ENCODE results near the gene SAP25. TPM values are rescaled to one million over a fixed set of nuclear protein-coding genes. Genes with fewer than 3 reads are reported as not detected.

Gene SAP25
- total RNA-seq, 1 donor from 2014 or later, result not detected

Small RNA genes within 50 kb of the gene (small RNA-seq; reads per million reads assigned to genes)
- gene RN7SL416P (not detected), gene SAP25 (not detected)

Other genes starting within 250 kb of the SAP25 start
- 4.2 TPM for gene PILRB, start 215.8 kb downstream of the SAP25 start, total RNA-seq
- gene PILRA, start 200.4 kb downstream of the SAP25 start, total RNA-seq, result 1.6 TPM
- 3.1 TPM for gene ZCWPW1, start 145.2 kb downstream of the SAP25 start, total RNA-seq
- gene MEPCE, start 144.1 kb downstream of the SAP25 start, total RNA-seq, result 30.8 TPM
- gene PPP1R35, start 137.4 kb downstream of the SAP25 start, total RNA-seq, result 5.2 TPM
- not detected for gene SPACDR, start 109.6 kb downstream of the SAP25 start, total RNA-seq
- 13.6 TPM for gene TSC22D4, start 94.7 kb downstream of the SAP25 start, total RNA-seq
- gene NYAP1, start 90.0 kb downstream of the SAP25 start, total RNA-seq, result 3.1 TPM
- 3.1 TPM for gene AGFG2, start 34.7 kb downstream of the SAP25 start, total RNA-seq
- 6.3 TPM for gene LRCH4, start 12.2 kb upstream of the SAP25 start, total RNA-seq
- gene FBXO24, start 12.4 kb upstream of the SAP25 start, total RNA-seq, result 1.0 TPM
- 91.9 TPM for gene PCOLCE, start 28.5 kb upstream of the SAP25 start, total RNA-seq
- 2.6 TPM for gene MOSPD3, start 38.6 kb upstream of the SAP25 start, total RNA-seq
- 1.0 TPM for gene TFR2, start 67.7 kb upstream of the SAP25 start, total RNA-seq
- not detected for gene ACTL6B, start 82.5 kb upstream of the SAP25 start, total RNA-seq
- gene GNB2, start 99.8 kb upstream of the SAP25 start, total RNA-seq, result 48.5 TPM
- 12.0 TPM for gene GIGYF1, start 120.3 kb upstream of the SAP25 start, total RNA-seq
- gene POP7, start 132.2 kb upstream of the SAP25 start, total RNA-seq, result 27.7 TPM
- not detected for gene EPO, start 146.6 kb upstream of the SAP25 start, total RNA-seq
- gene ZAN, start 159.7 kb upstream of the SAP25 start, total RNA-seq, result not detected